NCI-H128 (cell line): ENCODE measurements around the gene C21orf58.

Experiments used
- DNase-seq: peaks from one replicate; lab custom pipeline; 2025; ENCODE audit not compliant: unreplicated experiment; lab: John Stamatoyannopoulos, UW

C21orf58 gene

DNA sequence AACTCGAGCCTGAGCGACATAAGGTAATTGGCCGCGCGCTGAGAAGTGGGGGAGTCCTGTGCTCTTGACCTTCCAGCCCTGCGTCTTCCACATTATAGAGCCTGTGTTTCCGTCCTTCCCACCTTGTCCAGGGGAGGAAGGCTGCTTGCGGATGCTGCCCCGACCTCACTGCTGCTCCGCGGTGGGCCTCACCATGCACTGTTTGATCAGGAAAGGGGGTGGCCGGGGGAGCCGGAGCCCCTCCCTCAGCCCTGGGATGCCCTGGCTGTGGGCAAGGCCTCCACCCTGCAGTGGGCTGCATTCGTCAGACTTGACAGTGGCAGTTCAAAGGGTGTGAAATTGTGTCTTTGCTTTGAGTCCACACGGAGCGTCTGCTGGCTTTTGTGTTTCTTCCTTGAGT, 30.4 kb upstream of the C21orf58 start:
- no peak for DNase-seq

DNA sequence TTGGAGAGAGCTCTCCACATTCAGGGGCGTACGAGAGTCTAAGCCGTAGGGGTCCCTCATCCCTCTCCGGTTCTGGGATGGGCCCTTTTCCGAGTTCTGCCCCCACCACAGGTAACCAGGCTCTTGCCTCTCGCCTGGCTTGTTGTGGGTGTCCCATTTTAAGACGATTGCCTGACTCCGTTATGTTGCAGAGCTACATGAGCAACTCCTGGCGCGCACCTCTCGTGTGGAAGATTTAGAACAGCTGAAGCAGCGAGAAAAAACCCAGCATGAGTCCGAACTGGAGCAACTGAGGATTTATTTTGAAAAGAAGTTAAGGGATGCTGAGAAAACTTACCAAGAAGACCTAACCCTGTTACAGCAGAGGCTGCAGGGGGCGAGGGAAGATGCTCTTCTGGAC, 29.2 kb upstream of the C21orf58 start:
- no peak for DNase-seq

DNA sequence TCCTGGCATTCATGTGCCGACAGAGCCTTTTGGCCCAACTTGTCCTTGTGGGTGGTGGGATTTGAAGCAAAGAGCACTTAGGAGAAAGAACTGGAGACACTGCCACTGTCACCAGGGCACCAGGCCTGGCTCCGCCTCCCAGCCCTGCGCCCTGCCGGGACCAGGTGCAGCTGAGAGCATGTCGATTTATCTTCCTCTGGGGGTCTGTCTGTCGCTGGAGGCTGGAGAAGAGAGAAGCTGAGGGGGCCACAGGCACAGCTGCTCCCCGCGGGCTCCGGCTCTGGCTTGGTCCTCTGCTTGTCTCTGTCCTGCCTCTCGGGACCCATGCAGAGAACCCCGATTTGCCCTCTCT, 28.5 kb upstream of the C21orf58 start:
- no peak for DNase-seq

DNA sequence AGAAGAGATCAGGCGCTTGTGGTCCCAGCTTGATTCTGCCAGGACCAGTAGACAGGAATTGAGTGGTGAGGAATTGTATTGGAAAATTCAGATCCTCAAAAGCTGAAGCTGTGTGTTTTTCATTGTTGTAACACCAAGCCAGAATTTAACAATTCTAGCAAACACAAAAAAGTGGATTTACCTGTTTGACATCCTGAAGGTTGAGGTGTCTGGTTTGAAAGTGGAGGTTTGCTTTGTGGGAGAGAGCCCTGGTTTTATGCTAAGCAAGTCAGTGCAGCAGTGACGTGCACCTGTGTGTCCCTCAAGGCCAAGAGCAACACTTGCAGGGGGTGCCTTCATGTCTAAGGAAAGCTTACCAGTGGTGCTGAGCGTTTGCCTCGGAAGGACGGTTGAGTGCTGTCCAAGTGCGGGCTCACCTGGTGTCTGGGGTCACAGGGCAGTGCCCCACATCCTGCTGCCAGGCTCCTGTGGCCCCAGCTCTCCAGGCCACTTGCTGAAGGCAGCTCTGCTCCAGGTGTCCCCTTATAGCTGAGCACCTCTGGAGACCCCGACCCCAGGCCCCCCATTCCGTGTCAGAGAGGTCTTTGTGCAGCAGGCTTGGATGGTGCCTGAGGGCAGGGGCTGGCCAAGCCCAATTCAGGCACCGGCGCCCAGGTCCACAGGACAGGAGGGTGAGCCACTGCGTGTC, 27.9 kb upstream of the C21orf58 start:
- DNase-seq: no peak

DNA sequence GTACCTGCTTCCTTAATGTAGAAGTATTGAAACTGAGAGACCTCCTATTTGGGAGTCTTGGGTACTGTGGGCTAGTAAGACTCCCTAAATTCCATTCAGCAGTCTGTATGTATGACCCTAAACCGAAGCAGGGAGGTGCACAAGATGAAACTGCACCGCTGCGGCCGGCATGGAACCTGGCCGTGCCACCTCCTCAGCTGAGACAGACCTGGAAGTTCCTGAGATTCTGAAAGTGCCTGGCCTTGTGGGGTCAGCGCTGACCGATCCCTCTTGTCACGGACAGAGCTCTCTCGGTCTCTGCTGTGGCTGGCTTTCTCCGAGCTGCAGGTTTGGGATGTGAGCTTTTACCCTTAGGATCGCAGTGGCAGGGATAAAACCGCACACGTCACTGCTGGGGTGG, 27.3 kb upstream of the C21orf58 start:
- no peak for DNase-seq

DNA sequence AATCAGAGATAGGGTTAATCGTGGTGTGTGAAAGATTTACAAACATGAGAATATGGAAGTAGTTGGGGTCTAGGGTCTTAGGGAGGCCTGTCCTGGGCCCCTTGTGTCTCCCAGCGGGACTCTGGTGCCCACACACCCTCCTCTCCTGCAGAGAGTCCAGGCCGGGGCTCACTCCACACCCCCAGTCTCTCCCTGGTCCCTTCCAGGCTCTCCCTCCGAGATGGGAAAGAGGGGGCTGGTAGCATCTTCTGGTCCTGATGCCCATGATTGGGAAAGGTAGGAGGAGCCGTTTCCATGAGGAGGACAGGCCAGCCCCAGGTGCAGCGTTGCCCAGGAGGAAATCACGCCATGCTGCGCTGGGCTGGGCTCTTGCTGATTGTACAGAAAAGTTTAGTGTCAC, 26.9 kb upstream of the C21orf58 start:
- no peak for DNase-seq

DNA sequence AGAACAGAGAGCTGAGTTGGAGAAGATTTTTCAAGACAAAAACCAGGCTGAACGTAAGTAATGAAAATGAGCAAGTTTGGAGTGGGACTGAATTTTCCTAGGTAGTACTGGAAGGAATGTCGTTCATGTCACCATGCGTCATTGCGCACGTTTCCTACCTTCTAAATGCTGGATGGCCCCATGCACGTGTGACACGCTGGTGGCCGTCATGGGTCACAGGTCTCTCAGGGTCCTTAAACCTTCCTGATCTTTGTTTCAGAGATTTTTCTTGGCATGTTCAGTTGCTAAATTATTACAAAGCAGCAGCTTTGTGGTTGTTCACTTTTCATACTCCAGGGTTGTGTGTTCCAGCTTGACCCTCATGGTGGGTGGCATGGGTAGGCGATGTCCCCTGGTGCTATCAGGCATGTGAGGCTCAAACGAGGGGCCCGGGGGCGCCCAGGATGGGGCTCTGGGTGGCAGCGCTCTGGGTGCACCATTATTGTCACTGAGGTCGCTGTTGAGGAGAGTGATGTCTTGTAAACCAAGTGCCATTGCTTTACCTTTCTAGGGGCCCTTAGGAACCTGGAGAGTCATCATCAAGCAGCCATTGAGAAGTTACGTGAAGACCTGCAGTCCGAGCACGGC, 25.6 kb upstream of the C21orf58 start:
- DNase-seq: no peak

DNA sequence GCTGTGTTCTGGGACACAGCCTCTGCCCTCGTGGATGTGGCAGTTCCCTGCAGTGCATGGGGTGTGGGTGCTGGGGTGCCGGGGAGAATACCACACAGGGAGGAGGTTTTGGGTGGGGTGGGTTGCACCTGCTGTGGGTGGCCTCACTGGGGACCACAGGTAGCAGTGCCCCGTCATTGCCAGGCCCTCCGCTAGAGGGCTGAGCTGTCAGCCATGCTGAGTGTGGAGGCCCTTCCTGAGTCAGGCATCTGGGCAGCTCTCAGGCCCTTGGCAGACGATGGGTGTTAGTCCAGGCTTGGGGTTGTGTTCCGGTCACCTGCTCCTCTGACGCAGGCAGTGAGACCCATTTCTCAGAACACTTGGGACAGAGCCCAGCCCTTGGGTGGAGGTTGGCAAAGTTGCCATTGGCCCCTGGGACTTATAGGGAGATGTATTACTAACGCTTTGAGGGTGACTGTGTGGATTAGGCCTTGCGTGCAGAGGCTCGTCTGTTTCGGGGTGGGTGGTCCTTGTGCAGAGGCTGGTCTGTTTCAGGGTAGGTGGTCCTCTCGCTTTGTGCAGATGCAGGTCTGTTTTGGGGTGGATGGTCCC, 24.2 kb upstream of the C21orf58 start:
- DNase-seq: no peak

DNA sequence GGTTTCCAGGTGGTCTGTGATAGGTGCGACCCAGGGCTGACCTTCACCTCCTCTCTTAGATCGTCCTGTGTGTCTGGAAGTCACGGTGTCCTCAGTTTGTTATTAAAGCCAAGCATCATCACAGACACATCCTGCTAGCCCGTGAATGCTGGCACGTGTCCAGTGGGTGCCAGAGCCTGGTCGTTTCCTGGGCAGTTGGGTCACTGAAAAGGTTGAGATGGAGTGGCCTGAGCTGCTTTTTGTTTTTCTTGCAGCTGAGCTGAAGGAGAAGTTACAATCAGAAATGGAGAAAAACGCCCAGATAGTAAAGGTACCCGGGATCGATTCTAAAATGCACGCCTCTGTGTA, 23.5 kb upstream of the C21orf58 start:
- DNase-seq: no peak

DNA sequence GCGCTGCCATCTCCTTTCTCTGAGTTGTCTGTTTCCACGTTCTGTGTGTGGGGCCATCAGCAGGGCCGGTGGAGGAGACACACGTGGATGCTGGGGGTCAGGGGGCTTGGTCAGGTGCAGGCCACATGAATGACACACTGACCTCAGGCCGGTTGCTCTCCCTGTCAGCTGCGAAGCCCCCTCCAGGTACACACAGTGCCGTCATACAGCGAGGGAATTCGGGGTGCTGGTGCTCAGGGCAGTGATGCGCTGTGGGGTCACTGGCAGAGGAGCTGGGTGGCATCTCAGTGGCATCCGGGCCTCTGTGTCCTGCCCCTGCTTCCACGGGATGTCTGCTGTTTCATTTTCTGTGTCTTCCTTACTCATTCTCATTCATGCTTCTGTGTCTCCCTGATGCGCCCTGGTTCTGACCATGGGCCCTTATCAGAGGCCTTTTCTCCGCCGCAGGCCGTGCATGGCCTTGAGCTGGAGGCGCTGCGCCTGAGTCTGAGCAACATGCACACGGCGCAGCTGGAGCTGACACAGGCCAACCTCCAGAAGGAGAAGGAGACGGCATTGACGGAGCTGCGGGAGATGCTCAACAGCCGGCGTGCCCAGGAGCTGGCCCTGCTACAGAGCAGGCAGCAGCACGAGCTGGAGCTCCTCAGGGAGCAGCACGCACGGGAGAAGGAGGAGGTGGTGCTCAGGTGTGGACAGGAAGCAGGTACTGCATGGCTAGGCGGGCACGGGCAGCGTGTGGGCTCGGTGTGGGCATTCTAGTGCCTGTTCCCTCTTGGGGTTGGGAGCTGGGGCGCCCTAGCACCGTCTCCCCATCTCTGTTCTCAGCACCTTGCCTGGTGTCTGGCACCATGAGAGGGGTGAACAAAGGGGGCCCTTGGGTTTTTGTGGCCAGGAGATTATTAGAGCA, 22.9 kb upstream of the C21orf58 start:
- no peak for DNase-seq

DNA sequence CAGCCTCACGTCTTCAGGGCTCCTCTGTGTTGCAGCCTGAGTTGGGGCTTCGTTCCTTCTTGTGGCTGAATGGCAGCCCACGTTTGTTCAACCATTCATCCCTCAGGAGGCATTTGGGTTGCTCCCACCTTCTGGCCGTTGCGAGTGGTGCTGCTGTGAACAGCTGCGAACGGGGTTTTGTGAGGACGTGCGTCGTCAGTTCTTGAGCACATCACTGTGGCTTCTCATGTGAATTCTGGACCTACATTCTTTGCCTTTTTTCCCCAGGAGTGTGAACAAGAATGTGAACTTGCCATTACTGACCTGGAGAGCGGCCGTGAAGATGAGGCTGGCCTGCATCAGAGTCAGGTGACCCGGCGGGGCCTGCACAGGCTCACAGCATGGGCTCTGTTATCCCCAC, 22.2 kb upstream of the C21orf58 start:
- DNase-seq: no peak

DNA sequence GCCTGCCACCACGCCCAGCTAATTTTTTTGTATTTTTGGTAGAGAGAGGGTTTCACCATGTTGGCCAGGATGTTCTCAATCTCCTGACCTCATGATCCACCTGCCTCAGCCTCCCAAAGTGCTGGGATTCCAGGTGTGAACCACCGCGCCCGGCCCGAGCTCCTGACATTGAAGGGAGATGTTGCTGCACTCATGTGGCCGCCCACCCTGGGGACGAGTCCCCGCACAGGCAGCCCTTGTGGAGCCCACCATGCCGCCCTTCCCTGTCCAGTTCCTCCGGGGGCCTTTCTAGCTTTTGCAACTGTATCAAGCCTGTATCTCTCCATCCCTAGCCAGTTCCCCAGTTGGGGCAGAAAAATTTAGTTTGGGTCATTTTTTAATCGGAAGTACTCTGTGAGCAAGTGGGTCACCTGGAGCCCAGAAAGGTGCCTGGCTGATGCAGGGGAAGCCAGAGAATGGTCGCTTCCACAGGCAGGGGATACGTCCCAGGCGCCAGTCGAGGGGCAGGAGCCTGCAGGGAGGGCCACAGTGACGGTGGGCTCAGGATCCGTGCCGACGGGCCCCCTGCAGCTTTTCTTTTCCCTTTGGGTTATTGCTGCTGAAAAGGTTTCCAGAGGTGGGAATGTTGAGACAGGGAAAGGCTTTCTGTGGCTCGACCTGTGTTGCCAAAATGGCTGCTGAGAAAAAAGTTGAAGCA, 20.7 kb upstream of the C21orf58 start:
- no peak for DNase-seq

DNA sequence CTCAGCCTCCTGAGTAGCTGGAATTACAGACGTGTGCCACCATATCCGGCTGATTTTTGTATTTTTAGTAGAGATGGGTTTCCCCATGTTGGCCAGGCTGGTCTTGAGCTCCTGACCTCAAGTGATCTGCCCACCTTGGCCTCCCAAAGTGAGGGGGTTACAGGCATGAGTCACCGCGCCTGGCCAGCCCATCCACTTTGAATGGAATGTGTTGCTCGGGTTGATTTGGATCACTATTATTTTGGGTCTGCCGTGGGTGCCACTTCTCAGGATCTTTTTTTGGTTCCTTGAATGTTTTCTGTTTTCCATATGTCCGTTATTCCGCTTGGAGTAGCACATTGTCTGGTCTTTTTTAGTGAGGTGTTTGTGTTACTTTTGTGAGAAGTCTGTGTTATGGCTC, 17.3 kb upstream of the C21orf58 start:
- no peak for DNase-seq

DNA sequence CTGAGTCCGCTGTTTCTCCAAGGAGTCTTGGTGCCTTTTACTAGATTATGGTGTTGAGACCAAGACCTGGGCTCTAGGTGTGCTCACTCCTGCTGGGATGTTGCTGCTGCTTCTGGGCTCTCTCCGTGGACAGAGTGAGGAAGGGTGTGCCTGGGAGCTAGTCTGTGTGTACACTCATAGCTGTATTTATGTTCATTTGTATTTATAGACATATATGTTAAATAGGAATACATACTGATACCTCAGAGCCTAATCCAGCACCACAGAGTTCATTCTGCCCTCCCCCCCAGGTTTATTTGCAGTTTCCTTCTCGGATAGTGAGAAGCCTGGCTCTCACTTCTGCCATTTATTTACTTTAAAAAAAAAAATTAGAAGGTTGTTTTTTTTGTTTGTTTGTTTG, 12.9 kb upstream of the C21orf58 start:
- DNase-seq: no peak

DNA sequence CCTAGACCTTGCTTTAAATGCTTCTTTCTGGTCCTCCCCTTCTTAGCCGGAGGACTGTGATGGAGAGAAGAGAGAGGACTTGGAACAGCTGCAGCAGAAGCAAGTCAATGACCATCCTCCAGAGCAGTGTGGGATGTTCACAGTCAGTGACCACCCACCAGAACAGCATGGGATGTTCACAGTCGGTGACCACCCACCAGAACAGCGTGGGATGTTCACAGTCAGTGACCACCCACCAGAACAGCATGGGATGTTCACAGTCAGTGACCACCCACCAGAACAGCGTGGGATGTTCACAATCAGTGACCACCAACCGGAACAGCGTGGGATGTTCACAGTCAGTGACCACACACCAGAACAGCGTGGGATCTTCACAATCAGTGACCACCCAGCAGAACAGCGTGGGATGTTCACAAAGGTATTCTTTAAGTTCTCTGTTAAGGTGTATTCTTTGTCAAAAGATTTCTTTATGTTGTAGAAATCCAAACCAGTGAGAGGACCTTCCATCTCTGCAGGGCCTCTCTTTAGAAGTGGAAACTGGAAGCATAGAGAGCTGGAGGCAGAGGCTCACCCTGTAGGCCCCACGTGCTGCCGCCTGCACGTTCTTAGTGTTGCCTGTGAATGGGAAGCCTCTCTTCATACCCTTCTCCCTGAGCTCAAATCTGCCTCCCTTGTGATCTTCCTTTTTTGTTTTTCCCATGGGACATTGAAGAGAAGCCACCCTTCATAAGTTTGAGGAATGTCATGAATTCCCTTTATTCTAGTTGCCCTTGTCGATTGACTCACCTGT, 10.9 kb upstream of the C21orf58 start:
- DNase-seq: no peak

DNA sequence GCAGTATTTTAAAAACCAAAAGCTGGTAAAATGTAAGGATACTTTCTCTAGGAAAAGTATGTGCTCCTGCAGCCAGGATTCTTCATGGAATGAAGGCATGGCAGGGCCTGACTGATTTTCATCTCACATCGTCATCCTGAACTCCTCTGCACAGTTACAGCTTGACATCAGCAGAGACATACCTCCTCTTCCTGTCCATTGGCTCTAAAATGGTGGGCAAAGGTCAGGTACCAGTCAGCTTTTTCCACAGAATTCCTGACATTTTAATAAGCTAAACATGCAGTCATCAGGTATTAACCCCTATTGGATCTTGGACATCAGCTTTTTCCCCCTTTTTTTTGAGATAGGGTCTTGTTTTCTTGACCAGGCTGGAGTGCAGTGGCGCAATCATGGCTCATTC, 6.1 kb upstream of the C21orf58 start:
- no peak for DNase-seq

DNA sequence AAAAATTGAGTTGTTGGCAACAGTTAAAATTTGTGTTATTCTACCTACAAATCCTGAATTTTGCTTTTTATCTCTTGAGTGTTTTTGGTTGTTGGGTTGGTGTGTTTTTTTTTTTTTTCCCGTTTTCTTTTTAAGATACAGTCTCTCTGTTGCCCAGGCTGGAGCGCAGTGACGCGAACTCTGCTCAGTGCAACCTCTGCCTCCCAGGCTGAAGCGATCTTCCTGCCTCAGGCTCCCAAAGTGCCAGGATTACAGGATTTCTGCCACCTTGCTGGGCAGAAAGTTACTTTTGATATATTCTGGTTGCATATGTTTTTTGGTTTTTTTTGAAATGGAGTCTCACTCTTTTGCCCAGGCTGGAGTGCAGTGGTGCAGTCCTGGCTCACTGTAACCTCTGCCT, 4.5 kb upstream of the C21orf58 start:
- no peak for DNase-seq

DNA sequence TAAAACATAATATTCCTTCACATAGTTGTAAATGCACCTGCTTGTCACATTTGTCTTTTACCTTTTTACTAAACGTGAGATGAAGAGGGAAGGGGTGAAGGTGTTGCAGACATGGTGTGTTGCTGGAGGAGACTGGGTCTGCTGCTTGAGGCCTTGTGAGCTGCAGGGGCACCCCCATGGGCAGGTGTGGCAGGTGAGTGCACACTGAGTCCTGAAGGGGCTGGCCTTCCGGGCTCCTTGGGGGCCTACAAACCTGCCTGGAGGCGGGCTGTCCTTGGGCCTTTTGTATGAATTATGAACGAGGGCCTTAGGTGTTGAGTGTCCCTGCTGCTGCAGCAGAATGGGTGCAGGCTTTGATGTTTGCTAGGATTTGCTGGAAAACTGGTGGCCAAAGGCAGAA, 4.0 kb upstream of the C21orf58 start:
- no peak for DNase-seq

DNA sequence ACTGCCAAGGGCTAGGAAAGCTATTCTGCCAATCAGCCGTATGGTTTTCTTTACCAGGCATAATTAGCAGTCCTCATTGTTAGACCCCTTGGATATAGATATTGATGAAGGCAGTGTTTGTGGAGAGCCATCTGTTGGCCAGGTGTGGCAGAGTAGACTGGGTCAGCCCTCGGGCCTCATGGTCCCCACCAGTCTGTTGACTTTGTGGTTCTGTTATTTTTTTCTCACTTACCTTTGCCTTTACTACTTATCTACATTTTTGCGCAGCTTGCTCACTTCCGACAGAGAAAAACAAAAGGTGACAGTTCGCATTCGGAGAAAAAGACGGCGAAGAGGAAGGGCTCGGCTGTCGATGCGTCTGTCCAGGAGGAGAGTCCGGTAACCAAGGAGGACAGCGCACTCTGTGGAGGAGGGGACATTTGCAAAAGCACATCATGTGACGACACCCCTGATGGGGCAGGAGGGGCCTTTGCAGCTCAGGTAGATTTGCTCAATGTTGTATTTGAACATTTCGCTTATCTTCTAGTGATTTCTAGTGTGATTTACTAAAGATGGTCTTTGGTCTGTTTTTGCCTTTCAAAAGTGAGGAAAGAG, 2.5 kb upstream of the C21orf58 start:
- no peak for DNase-seq
